GM19328 (cell line): ENCODE data around the gene SULT1A1.
"Not testable (repeated sequence)": the region's sequence is repeated elsewhere in the genome, so short reads cannot be mapped to it uniquely, and the experiment has no call there.

Source experiments
- ATAC-seq: cut with Tn5 transposase; IDR thresholded peaks from one replicate; pipeline ENCODE4 v1.9.1; 2021; ENCODE audit warnings: mild to moderate bottlenecking, moderate library complexity; ENCODE audit not compliant: unreplicated experiment

The SULT1A1 gene

DNA sequence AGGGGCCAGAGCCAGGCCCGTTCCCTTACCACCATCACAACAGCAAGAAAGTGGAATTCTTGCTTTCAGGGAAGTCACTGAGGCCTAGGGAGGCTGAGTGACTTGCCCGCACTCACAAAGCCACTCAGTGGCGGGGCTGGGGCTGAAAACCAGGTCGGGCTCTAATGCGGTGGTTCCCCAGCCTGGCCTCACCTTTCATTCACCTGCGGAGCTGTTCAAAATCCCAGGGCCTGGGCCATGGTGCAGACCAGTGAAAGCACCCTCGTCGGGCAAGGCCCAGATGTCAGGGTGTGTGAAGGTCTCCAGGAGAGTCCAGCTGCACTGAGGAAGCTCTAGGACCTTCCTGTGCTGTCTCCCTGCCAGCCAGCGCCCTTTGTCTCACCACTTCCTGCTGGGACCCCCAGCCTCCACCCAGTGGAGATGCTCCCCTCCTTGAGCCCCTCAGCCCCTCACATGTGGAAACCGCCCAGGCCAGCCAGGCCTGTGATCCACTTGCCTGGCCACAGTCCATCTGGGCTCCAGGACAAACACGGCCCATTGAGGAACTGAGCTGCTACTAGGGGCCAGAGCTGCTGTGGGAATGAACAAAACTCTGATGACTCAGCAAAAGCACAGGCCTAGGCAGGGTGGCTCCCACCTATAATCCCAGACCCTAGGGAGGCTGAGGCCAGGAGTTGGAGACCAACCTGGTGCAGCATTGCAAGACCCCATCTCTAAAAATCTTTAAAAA is 812 bp downstream of the SULT1A1 start:
- not testable (repeated sequence) for ATAC-seq

DNA sequence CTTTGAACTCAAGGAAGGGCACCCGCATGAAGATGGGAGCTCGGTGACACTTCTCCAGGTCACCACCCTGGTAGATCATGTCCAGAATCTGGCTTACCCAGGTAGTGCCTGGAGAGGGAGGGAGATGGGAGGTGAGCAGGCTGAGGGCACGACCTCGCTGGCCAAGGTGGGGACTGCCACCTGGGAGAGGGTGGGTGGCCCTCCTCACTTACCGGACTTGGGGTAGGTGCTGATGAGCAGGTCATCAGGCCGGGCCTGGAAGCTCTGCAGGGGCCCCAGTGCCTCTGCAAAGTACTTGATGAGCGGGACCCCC is 1.4 kb downstream of the SULT1A1 start:
- not testable (repeated sequence) for ATAC-seq

DNA sequence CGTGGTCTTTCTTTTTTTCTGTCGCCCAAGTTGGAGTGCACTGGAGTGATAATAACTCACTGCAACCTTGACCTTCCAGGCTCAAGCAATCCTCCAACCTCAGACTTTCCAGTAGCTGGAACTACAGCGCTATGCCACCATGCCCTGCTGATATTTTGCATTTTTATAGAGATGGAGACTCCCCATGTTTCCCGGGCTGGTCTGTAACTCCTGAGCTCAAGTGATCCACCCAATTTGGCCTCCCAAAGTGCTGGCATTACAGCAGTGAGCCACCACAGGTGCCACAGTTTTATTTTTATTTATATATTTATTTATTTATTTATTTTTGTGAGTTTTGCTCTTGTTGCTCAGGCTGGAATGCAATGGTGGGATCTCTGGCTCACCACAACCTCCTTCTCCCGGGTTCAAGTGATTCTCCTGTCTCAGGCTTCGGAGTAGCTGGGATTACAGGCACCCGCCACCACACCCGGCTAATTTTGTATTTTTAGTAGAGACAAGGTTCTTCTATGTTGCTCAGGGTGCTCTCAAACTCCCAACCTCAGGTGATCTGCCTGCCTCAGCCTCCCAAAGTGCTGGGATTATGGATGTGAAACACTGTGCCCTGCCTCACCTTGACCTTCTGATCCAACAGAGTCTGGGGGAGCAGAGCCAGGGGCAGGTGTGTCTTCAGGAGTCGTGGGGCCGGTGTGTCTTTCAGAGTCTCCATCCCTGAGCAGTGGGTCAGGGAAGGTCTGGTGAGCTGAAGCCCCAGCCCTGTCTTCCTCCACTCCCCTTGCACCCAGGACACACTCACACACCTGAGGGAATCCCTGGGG is 2.0 kb downstream of the SULT1A1 start:
- not testable (repeated sequence) for ATAC-seq

DNA sequence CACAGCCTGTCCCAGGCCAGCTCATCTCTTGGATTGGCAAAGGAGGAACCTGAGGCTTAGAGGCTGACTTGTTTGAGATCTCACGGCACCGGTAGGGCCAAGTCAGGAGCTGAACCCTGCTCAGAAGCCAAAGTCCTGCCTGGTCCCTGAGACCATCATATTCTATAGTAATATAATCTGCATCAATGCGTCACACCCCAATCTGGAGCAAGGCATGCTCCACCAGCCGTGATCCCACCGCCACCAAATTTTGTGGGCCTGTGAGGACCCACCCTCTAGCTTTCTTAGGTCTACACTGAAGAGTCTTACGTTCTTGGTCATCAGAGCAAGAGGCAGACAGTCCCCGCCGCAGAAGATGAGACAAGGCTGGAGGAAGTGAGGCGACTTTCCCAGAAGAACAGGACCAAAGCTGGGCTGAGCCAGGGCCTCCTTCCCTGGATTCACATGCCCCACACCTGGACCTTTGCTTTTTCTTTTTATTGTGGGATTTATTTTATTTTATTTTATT is 2.7 kb downstream of the SULT1A1 start:
- no peak for ATAC-seq

DNA sequence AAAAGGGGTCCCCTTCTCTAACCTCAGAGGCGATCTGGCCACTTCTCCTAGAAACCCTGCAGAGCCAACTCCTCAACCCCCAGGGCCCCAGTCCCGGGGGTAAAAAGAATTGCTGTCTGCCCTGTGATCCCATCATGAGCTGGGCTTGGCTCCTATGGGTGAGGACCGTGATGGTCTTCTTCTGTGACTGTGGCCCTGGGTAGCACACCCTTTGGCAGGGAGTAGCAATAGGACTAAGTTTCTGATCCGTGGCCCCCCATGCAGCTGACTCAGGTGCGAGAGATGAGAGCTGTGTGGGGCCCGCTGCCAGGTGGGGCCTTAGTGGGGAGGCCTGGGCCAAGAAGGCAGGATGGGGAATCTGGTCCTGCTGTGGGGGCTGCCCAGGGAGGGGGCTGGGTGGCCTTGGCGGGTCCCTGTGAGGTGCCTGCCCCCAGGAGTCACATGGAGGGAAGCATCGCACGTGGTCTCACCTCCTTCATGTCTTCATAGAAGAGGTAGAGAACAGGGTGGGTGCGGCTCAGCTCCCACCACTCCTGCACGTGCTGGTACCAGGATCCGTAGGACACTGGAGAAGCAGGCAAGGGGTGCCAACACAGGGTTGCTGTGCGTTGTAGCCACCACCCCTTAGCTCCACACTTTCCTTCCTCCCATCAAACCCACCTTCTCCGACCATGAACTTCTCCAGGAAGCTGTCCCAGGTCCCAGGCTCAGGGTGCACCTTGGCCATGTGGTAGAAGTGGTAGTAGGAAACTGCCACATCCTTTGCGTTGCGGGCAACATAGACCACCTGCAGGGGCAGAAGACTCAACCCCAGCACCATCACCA is 3.3 kb downstream of the SULT1A1 start:
- ATAC-seq = no peak

DNA sequence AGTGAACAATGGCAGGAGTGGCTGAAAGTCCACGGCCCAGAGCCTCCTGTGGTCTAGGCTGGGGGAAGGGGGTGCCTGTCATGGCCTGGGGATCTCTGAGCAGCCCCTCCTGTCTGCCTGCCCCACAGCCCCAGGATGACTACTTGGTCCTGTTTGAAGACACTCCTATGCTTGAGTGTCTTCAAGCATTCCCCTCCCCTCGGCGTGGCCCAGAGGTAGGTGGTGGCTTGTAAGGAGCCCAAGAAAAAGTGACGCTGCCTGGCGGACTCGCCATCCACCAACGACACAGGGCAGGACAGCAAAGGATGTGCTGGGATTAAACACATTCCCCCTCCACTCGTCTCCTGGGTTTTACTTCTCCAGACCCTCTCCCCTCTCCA is 5.7 kb downstream of the SULT1A1 start:
- no peak for ATAC-seq

GRCh38 chr16:28603381-28604185 is 6.3 kb downstream of the SULT1A1 start:
- ATAC-seq = no peak

DNA sequence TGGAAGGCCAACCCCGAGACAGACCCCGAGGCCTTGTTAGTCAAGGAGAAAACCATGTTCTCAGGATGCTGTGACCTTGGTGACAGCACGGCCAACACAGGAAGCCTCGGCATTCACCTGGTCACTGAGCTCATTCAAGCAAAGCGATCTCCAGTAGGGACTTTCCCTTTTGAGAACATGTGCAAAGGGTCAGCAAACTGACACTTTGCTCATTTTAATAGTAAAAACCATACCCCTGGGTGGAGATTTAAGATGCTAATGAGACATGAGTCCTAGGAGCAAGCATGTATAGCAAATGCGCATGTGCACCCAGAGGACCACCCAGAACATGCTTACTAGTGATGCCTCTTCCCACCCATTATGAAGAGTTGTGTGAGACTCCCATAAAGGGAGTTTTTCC is 7.3 kb downstream of the SULT1A1 start:
- no peak for ATAC-seq

DNA sequence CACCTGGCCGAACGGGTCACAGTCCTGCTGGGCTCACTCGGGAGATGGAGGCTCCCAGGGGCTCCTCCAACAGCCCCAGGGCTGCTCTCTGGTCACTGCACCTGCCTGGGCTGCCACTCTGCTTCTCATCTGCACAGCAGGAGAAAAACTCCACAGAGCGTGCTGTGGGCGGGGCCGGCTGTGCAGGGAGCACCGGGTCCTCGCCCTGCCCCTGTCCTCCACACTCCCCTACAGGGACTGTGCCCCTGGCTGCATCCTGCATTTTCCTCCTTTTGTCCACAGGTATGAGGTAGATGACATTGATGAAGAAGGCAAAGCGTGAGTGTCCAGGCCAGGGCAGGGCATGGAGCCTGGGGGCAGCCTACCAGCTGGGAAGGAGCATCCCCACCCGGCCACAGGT is 7.8 kb downstream of the SULT1A1 start:
- not testable (repeated sequence) for ATAC-seq

DNA sequence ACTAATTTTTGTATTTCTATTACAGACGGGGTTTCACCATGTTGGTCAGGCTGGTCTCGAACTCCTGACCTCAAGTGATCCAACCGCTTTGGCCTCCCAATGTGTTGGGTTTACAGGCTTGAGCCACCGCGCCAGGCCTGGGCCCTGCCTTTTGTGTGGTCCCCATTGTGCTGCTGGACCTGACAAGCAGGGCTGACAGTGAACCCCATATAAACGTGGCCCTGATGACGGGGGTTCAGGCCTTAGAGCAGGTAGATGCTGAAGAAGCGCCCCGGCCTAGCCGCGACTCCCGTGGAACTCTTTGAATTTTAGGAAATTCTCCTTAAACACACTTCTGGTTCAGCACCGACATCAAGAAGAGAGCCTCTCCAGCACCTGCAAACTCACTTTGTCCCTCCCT is 8.3 kb downstream of the SULT1A1 start:
- not testable (repeated sequence) for ATAC-seq

GRCh38 chr16:28600965-28601364 is 8.9 kb downstream of the SULT1A1 start:
- ATAC-seq = not testable (repeated sequence)

DNA sequence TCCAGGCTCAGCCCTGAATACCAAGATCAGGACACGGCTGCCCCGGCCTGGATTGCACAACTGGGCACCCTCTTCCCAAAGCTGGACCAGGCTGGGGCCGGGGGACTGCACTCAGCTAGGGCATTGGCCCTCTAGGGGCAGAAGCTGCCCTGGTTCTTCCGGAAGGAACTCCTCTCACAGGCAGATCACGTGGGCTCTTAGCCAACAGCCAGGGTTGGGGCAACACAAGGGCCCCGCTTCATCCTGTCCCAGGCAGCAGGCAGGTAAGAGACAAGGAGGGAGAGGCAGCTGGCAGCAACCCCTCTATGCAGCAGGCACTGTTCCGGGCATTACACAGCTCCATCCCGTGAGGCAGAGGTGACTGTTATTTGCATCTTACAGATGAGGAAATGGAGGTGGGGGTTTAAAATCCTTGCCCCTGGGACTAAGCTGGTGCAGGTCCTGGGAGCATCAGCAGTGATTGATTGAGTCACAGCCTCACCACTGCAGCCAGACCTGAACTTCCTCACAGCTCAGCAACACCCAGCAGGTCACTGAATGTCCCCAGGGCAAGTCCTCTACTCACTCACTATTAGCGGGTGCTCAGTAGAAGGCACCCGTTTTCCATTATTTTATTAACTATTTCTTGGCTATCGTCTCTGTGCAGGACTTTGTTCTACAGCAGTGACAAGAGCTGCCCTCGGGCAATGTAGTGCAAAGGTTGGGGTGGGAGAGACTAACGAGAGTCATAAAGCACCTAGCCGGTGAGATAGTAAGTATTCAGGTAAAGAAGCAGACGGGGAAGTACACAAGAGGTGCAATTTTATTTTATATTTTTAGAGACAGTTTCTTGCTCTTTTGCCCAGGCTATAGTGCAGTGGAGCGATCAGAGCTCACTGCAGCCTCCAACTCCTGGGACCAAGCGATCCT is 10.2 kb downstream of the SULT1A1 start:
- not testable (repeated sequence) for ATAC-seq

DNA sequence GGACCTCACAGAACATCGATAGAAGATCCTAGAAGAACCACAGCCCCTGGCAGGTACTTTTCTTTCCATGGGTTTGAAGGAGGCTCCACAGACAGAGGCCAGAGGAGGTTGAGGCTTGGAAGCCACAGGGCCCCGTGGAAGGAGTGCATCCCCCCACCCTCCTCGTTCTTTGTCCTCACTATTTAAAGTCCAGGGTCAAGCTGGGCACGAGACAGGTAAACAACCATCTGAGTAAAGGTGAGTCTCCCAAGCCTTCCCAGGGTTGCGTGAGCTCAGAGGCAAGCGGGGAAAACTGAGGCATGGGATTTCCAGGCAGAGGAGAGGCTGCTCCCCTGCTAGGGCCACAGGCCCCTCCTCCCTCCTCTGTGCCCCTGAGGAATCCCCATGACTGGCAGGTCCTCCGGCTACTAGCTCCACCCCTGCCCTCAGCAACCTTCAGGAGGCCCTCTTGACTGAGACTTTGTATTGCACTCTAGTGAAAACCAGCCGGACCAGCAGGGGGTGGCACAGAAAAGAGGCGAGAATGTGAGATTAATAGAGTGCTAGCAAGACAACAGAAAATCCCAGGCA is 12.1 kb downstream of the SULT1A1 start:
- no peak for ATAC-seq

DNA sequence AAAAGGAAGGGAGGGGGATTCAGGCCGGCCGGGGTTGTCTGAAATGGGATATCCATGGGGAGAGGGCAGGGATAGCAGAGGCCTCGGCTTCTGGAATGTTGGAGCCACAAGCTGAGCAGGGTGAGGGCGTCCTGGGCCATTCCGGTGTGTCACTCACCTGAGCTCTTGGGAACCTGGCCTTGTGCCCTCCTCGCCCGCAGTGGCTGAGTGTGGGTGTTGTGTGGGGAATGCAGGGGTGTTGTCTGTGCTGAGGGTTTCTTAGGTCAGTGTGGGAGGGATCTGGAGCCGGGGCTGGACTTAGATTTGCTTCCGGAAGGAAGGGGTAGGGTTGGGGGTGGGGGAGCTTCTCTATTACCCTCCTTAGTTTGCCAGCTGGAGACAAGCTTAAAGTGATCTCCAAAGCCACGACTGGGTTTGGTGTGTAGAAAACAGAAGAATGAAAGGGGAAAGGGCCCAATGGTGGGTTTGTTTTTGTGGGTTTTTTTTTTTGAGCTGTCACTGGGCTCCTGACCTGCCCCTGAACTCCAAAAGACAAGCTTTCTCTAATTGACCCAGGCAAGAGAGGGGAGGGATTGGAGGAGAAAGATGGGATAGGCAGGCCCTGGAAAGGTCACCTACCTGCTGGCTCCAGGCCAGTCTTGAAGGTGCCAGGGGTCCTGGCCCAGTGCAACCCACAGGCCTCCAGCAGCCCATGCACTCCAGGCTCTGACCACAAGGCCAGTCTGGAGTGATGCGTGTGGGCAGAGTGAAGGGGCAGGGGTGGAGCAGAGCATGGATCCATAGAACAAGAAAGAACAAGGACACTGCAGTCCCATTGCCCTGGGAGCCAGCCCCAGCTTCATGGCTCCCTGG is 12.8 kb downstream of the SULT1A1 start, which contains the start of gene SULT1A2:
Gene SULT1A2 (minus strand): TSS at position 211 of the 852 bp plus-strand sequence. CDS start 1,120 bp downstream, outside the sequence.
- no peak for ATAC-seq

GRCh38 chr16:28596115-28596630 is 13.7 kb downstream of the SULT1A1 start:
- no peak for ATAC-seq

- not testable (repeated sequence) for ATAC-seq
Observed at GRCh38 chr16:28595451-28595850, 14.4 kb downstream of the SULT1A1 start.

DNA sequence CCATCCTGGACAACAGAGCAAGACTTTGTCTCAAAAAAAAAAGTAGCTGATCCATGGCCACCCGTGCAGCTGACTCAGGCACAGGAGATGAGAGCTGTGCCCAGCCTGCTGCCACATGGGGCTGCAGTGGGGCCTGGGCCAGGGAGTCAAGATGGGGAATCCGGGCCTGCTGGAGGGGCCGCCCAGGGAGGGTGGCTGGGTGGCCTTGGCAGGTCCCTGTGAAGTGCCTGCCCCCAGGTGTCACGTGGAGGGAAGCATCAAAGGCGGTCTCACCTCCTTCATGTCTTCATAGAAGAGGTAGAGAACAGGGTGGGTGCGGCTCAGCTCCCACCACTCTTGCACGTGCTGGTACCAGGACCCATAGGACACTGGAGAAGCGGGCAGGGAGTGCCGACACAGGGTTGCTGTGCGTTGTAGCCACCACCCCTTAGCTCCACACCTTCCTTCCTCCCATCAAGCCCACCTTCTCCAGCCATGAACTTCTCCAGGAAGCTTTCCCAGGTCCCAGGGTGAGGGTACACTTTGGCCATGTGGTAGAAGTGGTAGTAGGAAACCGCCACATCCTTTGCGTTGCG is 16.8 kb downstream of the SULT1A1 start:
- ATAC-seq = no peak
